GM21381 (cell line): ENCODE measurements around the gene MMAB.

Experiments
- ATAC-seq: cut with Tn5 transposase; IDR thresholded peaks from one replicate; pipeline ENCODE4 v1.9.1; 2021; ENCODE audit warnings: mild to moderate bottlenecking, moderate library complexity; ENCODE audit not compliant: unreplicated experiment

MMAB gene

DNA sequence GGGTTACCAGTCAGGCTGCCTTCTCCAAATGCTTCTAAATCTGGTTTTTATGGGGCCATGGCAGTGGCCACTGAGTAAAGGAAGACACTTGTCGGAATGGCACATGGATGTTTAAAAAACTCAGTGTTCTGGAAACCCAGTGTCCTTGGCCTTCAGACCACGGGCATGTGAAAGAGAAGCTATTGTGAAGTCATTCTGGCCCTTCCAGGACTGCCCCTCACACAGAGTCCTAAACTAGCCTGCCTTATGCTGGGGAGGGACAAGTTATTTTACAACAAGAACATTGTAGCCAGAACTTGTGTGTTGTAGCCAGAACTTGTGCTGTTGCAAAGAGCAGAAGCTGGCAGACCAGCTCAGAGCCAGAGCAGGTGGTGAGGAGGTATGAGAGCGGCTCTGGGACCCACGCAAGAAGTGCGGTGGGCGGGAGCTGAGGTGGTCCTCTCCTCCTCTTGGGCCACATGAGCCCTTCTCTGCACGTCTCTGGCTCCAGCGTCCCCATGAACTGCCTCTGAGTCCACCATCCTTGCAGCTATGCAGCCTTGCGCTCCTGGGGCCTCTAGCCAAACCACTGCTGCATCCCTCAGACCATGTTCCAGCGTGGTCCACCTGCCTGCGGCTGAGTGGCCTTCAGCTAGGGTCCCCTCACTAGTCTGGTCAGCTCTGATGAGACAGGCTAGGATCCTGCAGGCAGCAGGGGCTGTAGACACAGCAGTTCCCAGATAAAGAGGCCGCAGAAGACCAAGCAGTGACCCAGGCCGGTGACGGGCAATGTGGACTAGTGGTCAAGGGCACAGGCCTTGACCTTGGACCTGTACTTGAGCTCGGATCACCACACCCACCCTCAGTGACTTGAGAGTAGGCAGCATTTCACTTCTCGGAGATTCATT is 32.5 kb downstream of the MMAB start:
- ATAC-seq = no peak

DNA sequence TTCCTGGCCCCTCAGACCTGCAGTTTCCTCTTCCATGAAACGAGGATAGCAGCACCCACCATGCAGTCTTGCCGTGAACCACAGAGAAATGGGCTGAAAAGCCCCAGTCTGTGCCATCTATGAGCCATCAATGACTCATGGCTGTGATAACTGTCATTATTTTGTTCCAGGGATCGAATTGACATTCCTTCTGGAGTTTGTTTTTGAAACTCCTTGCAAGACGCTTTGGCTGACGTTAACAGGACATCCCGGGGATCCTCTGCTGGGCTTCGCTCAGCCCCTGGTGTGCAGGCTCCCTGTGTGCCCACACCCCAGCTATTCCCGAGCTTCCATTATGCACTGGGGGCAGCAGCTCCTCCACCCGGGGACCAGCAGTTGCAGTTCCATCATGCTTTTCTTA is 33.8 kb downstream of the MMAB start:
- no peak for ATAC-seq

GRCh38 chr12:109538191-109538863 is 35.0 kb downstream of the MMAB start:
- no peak for ATAC-seq

DNA sequence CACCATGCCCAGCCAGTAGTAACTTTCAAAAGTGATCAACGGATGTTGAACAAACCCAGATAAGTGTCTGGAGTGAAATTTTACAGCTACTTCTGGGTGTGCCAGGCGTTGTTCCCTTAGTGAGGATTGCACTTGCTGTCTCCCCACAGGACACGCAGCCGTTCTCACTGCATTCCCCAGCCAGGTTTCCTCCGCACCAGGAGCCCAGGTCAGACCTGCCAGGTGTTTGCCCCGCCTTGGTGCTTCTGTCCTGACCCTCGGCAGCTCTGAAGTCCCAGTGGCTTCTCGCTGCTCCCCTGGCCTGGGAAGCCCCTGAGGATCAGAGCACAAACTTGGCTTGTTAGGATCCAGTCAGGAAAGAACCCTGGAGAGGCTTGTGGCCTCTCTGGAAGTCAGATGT is 36.2 kb downstream of the MMAB start:
- no peak for ATAC-seq

DNA sequence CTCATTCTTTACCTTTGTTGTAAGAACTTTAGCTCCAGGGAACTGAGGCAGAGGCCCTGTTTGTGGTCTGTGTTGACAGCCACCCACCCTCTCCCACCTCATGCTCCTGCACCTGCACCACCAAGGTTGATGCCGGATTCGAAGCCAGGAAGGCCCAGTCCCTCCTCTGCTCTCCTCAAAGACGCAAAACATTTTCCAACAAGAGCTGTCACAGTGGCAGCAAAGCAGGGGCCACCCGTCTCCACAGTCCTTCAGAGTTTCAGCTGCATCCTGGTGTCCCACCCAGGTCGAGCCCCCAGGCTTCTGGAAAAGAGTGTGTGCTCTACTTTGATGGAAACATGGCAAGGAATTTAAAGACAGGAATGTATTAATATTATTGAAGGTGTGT is 37.4 kb downstream of the MMAB start:
- ATAC-seq = no peak

DNA sequence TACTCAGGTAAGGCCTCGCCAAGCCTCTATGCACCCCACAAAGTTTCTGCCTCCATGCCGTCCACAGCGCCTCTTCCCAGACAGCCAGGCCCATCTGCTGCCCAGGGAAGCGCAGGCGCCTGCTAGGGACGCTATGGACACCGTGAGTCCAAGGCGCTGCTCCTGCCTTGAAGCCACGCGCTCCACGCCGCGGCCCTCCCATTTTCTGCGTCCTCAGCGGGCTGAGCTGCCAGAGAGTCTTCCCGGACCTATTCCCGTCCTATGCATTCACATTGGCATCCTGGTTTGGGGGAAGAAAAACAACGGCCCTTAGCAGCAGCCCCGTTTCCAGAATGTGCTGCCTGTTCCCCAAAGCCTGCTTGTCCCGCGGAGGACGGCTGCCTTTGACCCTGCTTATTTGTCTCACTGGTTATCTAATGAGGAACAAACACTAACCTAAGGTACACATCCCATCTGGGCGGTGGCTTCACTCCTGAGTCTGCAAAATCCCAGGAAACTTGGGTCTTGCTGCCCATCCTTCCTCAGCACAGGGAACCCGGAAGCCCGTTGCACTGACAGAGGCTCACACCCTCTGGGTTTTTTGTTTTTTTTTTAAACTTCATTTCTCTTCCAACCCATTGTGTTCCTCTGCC is 38.0 kb downstream of the MMAB start:
- ATAC-seq = no peak

DNA sequence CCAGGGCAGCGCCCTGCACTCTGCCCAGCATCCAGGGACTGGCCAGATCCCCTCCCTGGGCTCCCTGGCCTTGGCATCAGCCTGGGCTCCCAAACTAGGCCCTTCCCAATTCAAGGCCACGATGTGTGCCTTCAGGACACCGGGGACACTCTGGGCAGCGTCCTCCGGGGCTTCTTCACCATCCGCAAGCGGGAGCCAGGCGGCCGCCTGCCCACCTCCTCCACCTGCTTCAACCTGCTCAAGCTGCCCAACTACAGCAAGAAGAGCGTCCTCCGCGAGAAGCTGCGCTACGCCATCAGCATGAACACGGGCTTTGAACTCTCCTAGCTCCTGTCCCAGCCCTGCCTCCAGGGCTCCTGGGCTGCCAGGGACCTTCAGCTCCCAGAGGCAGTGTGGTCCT is 38.8 kb downstream of the MMAB start:
- ATAC-seq = no peak

DNA sequence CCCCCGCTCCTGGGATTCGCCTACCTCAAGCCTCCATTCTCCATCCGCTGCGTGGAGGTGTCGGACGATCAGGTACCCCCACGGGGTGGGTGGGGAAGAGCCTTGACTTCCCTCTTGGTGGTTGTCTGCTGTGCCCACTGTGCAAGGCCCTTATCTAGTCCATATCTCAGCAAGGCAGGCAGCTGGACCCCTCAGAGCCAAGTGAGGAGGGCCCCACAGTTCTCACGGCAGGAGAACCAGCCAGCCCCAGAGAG is 39.9 kb downstream of the MMAB start:
- ATAC-seq = no peak

DNA sequence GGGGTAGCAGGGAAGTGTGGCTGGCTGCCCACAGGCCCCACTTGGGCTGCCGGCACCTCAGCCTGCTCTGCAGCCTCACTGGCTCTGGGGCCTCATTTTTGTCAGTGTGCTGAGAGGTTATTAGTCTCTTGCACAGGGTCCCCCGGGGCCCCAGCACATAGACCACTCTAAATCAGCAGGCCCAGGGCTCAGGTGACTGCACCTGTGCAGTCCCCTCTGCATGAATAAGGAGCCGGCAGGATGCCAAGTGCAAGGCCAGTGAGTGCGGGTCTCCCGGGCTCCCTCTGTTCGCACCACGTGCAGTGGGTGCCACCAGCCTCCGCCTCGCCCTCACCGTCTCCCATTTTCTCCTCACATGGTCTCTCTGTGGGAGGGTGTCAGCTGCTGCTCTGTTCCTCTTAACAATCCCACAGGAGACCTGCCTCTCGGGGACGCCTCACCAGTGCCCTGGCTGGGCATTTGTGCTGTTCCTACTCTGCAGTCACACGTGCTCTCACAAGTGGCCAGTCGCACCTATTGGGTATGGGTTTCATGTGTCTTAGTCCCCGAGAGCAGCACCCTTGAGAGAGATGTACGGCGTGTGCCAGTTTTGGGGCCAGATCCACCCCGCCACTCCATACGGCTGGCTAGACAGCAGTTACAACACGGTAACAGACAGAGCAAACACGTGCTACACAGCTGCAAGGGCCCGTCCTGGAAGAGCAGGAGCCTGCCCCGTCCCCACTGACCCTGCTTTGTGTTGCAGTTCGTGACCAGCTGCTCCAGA is 40.4 kb downstream of the MMAB start:
- no peak for ATAC-seq

DNA sequence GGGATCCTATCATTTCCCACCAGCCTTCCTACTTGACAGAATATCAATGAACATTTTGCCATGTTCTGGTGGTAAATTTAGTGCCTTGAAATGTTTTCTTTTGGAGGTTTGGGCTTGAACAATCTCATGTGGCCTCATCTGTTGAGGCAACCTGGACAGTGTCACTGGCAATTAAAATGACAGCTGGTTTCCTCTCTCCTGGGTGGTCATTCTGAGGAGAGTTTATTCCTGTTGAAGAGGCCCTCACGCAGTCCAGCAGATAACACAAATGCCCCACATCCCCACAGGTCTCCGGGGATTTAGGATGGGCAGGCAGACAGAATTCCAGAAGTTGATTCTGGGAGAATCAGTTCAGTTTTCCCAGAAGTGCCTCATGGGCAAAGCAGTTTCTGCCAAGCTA is 41.9 kb downstream of the MMAB start:
- no peak for ATAC-seq

DNA sequence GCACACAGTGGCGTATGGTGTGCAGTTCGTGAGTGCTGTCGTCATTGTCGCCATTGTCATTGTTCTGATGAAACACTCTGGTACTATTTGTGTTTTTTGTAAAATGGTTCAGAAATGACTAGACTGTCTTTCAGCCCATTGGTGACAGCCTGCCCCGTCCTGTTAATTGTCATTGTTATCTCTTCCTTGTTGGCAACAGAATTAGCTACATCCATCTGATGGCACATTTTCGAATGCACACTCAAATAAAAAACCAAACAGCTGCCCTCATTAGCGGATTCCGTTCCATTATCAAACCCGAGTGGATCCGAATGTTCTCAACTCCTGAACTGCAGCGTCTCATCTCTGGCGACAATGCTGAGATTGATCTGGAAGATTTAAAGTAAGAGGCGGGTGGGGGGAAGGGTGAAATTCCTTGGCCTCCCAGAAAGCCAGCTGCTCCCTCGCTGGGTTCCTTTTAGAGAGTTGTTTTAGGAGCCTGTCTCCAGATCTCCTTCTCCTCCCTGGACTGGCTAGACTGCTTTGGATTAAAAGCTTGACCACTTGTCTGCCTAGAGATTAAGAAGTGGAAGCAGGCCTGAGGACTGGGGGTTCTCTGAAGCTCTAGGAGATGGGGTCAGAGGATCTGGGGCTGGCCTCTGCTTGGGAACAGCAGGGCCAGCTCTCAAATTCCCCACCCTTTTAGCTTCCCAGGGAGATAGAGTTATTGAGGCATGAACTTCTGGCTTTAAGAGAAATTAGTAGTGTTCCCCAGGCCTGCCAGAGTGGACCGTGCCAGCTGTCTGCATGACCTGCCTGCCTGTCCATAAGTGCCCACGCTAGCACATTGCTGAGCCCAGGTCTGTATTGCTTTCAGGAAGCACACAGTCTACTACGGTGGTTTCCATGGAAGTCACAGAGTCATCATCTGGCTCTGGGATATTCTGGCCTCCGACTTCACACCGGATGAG is 43.3 kb downstream of the MMAB start:
- no peak for ATAC-seq

DNA sequence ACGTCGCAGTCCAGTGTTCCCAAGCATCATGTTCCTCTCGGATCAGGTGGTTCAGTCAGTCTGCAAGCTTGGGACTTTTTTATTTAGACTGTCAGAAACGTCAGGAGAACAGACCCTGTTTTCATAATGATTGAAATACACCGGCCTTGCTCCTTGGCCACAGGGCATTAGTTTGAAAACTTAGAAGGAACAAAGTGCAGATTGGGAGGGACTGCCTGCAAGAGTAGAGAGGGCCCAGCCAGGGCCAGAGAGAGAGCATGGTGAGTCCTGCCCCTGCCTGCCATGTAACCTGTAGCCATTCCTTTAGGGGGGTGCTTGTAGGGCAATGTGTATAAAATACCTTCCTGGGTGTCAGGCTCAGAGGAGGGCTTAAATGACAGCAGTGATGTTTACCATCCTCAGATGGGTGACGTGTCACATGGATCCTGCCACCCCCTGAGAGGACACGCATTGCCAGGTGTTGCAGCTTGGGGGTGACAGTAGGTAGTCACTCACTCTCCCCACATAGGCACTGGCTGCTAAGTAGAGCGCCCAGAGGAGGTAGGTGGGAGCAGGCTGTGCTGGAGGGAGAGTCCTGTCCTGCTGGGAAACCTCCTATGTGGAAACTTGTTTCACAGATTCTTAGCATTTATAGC is 45.7 kb downstream of the MMAB start:
- ATAC-seq = no peak

- no peak for ATAC-seq
Observed at GRCh38 chr12:109525279-109525585, 48.1 kb downstream of the MMAB start.

GRCh38 chr12:109524466-109525278 is 48.6 kb downstream of the MMAB start:
- no peak for ATAC-seq

DNA sequence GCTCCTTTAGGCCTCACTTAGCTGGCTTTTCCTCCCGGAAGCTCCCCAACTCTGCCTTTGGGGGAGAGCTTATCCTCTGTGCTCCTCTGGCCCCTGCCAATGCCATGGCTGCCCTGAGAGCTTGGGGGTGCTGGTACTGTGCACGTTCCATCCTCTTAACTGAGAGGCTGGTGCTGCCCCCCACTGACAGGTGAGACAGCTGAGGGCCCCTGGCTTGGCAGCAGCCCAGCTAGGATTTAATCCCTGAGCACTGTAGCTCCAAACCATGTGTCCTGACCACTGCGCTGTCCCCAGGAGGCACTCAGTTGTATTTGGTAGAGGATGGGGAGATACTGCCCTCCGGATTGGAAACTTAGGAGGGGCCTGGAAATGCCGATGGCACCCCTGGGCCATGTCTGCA is 49.8 kb downstream of the MMAB start:
- no peak for ATAC-seq

- no peak for ATAC-seq
Observed at GRCh38 chr12:109523071-109523470, 50.2 kb downstream of the MMAB start.

GRCh38 chr12:109521831-109522230 is 51.5 kb downstream of the MMAB start:
- no peak for ATAC-seq

GRCh38 chr12:109519787-109520186 is 53.5 kb downstream of the MMAB start:
- ATAC-seq = no peak
